Breast epithelium (tissue), 4 donors: ENCODE results near the gene ZNF180. TPM values are rescaled to one million over a fixed set of nuclear protein-coding genes. Genes with fewer than 3 reads are reported as not detected.

Experiments used
- DNase-seq, 2 donors: peaks; one replicate each; pipeline ENCODE4 v3.0.0-alpha.2; 2019; ENCODE audit warnings: low spot score in 2 of 2
- H3K27ac ChIP-seq, 2 donors: fragments of 200-600 bp; sonication (generic) in 1 of 2; one replicate each; pipeline ENCODE4 v1.5.1; 2016 to 2019; ENCODE audit warnings: mild to moderate bottlenecking in 1 of 2
- H3K27me3 ChIP-seq, 2 donors: fragments of 200-600 bp; sonication (generic) in 1 of 2; one replicate each; pipeline versions ENCODE4 v1.5.1 to v1.6.0; 2017 to 2019; ENCODE audit warnings: control low read depth in 1 of 2, mild to moderate bottlenecking in 1 of 2
- H3K36me3 ChIP-seq: fragments of 200-600 bp; one replicate; pipeline ENCODE4 v1.5.1; 2019
- H3K4me1 ChIP-seq, 2 donors: fragments of 200-600 bp; sonication (generic); one replicate each; pipeline ENCODE4 v1.5.1; 2016 to 2019; ENCODE audit warnings: control low read depth in 1 of 2
- H3K4me3 ChIP-seq, 3 donors: fragments of 200-600 bp; sonication (generic); 1 replicate in 2 of 3; 2 replicates in 1 of 3; pipeline ENCODE4 v1.5.1; 2016 to 2019; ENCODE audit warnings: mild to moderate bottlenecking in 3 of 3, moderate library complexity in 2 of 3
- H3K9me3 ChIP-seq, 2 donors: fragments of 200-600 bp; sonication (generic) in 1 of 2; one replicate each; pipeline ENCODE4 v1.5.1; 2016 to 2019; ENCODE audit warnings: control low read depth in 1 of 2
- POLR2A ChIP-seq: fragments of 450-650 bp; IDR thresholded peaks from one replicate; pipeline ENCODE4 v1.6.1; 2016; ENCODE audit warnings: antibody characterized with exemption, mild to moderate bottlenecking, moderate library complexity
- POLR2AphosphoS5 ChIP-seq, 3 donors: sonication (generic); formaldehyde crosslinking; IDR thresholded peaks; one replicate each; pipeline ENCODE4 v1.6.1; 2017; ENCODE audit warnings: antibody characterized with exemption in 3 of 3
- intact Hi-C: fragments of 100-400 bp; cut with DNase I; formaldehyde crosslinking; loops from one replicate; pipeline ENCODE4 v1.15.1; 2023; ENCODE audit warnings: low total_unique reads
- total RNA-seq, 3 donors: library from RNA; depleted of rRNA; stranded (reverse); fragments of >200 nt; gene quantifications; one replicate each; pipeline ENCODE4 v1.1.0, GENCODE V29; 2016
- TF ChIP-seq, protein P1 (sequence below), 3 donors: fragments of 450-650 bp; IDR thresholded peaks; one replicate each; pipeline ENCODE4 v1.5.1; 2016 to 2017; ENCODE audit warnings: antibody characterized with exemption in 3 of 3, mild to moderate bottlenecking in 3 of 3, moderate library complexity in 3 of 3

ZNF180 gene
- total RNA-seq, 3 donors from 2014 or later: 9.0 to 28.5 (median 9.8) TPM

DNA sequence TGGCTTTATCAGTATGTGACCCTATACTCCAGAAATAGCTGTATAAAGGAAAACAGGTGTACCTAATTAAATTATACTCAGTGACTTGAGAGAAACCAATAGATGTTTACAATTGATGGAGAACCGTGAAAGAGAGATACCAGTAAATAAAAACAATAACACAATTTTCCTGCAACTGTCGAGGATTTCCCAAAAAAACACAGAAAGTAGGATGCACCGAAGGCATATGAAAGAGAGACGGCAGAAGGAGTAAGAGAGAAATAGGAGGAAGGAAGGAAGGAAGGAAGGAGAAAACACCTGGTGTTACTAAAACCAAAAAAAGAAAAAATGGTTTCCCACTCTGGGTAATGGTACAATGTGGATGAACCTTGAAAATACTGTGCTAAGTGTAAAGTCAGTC, 45.2 kb downstream of the ZNF180 start:
- intact Hi-C loops: no loop called here
- peaks cover 35 to 69% of the 10 kb centered on the region in 2 donors for H3K9me3 ChIP-seq
- TF ChIP-seq, protein P1, sequence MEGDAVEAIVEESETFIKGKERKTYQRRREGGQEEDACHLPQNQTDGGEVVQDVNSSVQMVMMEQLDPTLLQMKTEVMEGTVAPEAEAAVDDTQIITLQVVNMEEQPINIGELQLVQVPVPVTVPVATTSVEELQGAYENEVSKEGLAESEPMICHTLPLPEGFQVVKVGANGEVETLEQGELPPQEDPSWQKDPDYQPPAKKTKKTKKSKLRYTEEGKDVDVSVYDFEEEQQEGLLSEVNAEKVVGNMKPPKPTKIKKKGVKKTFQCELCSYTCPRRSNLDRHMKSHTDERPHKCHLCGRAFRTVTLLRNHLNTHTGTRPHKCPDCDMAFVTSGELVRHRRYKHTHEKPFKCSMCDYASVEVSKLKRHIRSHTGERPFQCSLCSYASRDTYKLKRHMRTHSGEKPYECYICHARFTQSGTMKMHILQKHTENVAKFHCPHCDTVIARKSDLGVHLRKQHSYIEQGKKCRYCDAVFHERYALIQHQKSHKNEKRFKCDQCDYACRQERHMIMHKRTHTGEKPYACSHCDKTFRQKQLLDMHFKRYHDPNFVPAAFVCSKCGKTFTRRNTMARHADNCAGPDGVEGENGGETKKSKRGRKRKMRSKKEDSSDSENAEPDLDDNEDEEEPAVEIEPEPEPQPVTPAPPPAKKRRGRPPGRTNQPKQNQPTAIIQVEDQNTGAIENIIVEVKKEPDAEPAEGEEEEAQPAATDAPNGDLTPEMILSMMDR (IDR thresholded peaks at IDR 0.05): no peak
- TF ChIP-seq POLR2AphosphoS5 (IDR thresholded peaks at IDR 0.05): no peak
- no peak for TF ChIP-seq POLR2A

DNA sequence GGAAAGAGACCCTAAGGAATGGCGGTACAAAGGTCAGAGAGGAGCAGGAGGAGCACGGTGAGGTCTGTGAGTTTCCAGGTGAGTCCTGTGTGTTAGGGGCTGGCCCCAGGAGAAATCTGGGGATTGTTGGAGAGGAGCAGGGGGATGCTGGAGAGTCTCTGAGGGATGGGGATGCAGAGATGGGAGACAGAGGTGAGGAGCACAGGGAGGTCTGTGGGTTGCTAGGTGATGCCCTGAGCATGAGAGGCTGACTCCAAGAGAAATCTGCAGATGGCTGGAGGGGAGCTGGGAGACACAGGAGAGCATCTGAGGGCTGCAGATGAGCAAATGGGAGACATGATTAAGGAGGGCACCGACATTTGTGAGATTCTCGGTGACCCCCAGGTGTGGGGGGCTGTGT, 48.0 kb downstream of the ZNF180 start:
- intact Hi-C loops: no loop called here
- H3K36me3 ChIP-seq: no peaks in the 10 kb centered on the region
- H3K9me3 ChIP-seq: peaks cover 33 to 45% of the 10 kb centered on the region in 2 donors
- no peak overlapping the region for H3K27ac ChIP-seq
- H3K4me3 ChIP-seq: no peak overlapping the region
- no peaks in the 10 kb centered on the region for H3K27me3 ChIP-seq
- H3K4me1 ChIP-seq: no peaks in the 10 kb centered on the region
- TF ChIP-seq POLR2AphosphoS5 (IDR thresholded peaks at IDR 0.05) (no peak), POLR2A (no peak)
- TF ChIP-seq, protein P1 (IDR thresholded peaks at IDR 0.05): no peak
- DNase-seq: no peak

More for the DNA sequence above, 45.2 kb downstream of the ZNF180 start:
- H3K4me3 ChIP-seq: no peak overlapping the region
- H3K4me1 ChIP-seq: no peaks in the 10 kb centered on the region
- H3K27ac ChIP-seq: no peak overlapping the region
- H3K36me3 ChIP-seq: no peaks in the 10 kb centered on the region
- no peaks in the 10 kb centered on the region for H3K27me3 ChIP-seq
- no peak for DNase-seq

DNA sequence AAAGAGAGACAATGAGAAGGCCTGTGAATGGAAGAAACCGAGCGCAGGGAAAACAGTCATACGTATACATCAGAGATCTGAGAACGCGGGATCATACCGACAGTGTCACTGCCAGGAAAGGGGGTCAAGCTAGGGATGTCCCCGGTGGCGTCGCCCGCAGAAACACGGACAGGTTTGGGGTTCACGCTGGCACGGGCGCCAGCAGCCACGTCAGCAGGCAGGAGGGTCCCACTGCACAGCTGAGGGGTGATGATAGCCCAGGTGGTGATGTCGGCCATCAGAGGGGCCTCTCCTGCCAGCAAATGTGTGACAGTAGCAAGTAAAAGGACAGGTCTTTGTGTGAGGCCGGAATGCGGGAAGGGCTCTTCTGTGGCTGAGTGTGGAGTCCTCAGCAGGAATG, 48.6 kb downstream of the ZNF180 start:
- peaks cover 31 to 45% of the 10 kb centered on the region in 2 donors for H3K9me3 ChIP-seq
- TF ChIP-seq, protein P1 (IDR thresholded peaks at IDR 0.05): no peak
- TF ChIP-seq POLR2AphosphoS5 (IDR thresholded peaks at IDR 0.05) (no peak), POLR2A (no peak)
- intact Hi-C loops: no loop called here

DNA sequence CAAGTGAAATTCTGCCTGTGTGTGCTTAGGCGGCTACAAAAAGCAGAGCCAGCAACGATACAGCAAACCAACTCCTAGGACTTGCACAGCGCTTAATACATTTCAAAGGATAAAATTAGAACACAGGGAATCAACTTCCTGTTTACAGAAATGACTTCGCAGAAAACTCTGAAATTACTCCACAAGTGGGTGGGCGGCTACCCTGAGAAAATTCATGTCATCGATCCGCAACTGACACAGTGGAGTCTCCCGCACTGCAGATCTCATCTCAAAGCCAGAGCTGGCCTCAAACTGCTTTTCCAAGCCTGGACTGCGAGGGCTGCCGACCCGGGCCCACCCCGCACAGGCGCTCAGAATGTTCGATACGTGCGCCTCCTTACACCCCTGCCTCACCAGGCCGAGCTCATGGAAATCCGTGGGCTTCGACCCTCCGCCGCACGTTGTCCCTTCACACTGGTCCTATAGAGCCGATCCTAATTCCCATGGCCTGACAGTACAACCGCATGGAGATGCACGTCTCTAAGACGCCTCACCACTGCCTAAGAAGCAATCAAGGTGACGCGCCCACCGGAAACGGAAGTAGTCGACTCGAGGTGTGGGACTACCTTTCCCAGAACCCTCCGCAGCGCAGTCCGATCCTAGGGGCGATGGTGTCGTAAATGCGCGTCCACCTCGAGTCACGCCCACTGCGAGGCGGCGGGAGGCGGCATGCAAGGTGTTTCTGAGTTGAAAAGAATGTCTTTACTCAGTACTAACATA, 52.2 kb downstream of the ZNF180 start, which contains the start of gene ZNF229:
Gene ZNF229, minus strand, starts transcription at position 557 of the 759 bp plus-strand sequence. CDS start 5,625 bp downstream, outside the sequence.
- H3K4me3 ChIP-seq: peak within 1 kb of the TSS; percentile 38 to 68 (median 58)
- TF ChIP-seq POLR2A: no peak
- TF ChIP-seq POLR2AphosphoS5 (IDR thresholded peaks at IDR 0.05): peak in 1 of 3 donors; percentile 56
- TF ChIP-seq, protein P1 (IDR thresholded peaks at IDR 0.05): no peak
- intact Hi-C loops: no loop called here
- H3K36me3 ChIP-seq: no peaks in the 10 kb centered on the region
- H3K4me1 ChIP-seq: no peaks in the 10 kb centered on the region
- DNase-seq: peak; percentile 78 to 87
- no peaks in the 10 kb centered on the region for H3K27me3 ChIP-seq
- H3K9me3 ChIP-seq: peaks cover 54 to 62% of the 10 kb centered on the region in 2 donors
- peak within 1 kb of the TSS in 1 of 2 donors; percentile 5 for H3K27ac ChIP-seq

More for the DNA sequence above, 48.6 kb downstream of the ZNF180 start:
- Histone ChIP-seq H3K4me3 (no peak overlapping the region), H3K27ac (no peak overlapping the region), H3K4me1 (no peaks in the 10 kb centered on the region), H3K36me3 (no peaks in the 10 kb centered on the region), H3K27me3 (no peaks in the 10 kb centered on the region)
- no peak for DNase-seq

DNA sequence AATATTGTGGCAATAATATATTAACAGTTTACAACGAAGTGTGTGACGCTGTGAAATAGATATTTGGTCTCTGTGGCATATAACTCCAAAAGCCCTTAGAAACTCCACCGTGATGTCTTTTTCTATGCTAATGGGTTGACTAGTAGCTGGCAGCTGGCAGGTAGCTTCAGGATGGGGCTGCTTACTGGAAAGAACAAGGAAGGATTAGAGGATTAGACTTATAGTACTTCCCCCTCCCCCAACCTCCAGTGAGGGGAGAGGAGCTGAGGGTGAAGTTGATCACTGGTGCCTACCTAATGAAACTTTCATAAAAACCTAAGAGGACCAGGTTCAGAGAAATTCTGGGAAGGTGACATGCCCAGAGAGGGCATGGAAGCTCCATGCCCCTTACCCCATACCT, 61.9 kb downstream of the ZNF180 start:
- no peak overlapping the region for H3K27ac ChIP-seq
- no peak for TF ChIP-seq POLR2AphosphoS5 (IDR thresholded peaks at IDR 0.05)
- TF ChIP-seq POLR2A: no peak
- TF ChIP-seq, protein P1 (IDR thresholded peaks at IDR 0.05): no peak
- H3K4me3 ChIP-seq: no peak overlapping the region
- intact Hi-C loops: no loop called here
- H3K36me3 ChIP-seq: peaks cover 22% of the 10 kb centered on the region
- H3K4me1 ChIP-seq: no peaks in the 10 kb centered on the region
- no peaks in the 10 kb centered on the region for H3K27me3 ChIP-seq
- DNase-seq: no peak
- H3K9me3 ChIP-seq: peaks cover 57 to 98% of the 10 kb centered on the region in 2 donors
